ENCODE measurements around the gene ITGA11.

The ITGA11 gene

DNA sequence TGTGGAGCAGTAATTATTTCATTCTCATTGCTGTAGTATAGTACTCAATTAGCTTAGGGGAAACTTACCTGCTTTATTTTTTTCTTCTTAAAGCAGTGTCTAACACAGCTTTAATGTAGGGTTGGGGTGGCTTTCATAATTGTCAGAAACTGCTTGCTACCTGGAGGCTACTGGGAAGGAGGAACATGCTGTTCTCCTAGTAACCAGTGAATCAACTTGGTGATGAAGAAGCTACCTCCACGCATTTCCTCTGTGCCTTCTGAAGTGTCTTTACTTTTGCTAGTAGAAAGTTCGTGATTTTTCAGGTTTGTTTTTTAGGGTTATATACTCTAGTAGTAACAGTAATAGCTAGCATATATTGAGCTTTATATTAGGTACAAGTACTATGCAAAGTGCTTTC lies 142.9 kb downstream of the ITGA11 start:
- H3K27ac ChIP-seq (ENCODE audit: low read depth, low read length, poor library complexity, severe bottlenecking), result no peak overlapping the region
- H2AFZ ChIP-seq (ENCODE audit: low read length), result no peak overlapping the region
- no peaks in the 10 kb centered on the region for H3F3A ChIP-seq (ENCODE audit: insufficient read depth, low read length)
- H3K36me3 ChIP-seq (ENCODE audit: insufficient read depth, low read length), result peaks cover 58% of the 10 kb centered on the region
- no peak overlapping the region for H3K9ac ChIP-seq (ENCODE audit: low read length)
- no peaks in the 10 kb centered on the region for H3K9me3 ChIP-seq (ENCODE audit: low read length)
- no peaks in the 10 kb centered on the region for H4K20me1 ChIP-seq (ENCODE audit: insufficient read depth, low read length)
- no peaks in the 10 kb centered on the region for H3K4me1 ChIP-seq (ENCODE audit: insufficient read depth, low read length, severe bottlenecking)
- TF ChIP-seq, protein P1, sequence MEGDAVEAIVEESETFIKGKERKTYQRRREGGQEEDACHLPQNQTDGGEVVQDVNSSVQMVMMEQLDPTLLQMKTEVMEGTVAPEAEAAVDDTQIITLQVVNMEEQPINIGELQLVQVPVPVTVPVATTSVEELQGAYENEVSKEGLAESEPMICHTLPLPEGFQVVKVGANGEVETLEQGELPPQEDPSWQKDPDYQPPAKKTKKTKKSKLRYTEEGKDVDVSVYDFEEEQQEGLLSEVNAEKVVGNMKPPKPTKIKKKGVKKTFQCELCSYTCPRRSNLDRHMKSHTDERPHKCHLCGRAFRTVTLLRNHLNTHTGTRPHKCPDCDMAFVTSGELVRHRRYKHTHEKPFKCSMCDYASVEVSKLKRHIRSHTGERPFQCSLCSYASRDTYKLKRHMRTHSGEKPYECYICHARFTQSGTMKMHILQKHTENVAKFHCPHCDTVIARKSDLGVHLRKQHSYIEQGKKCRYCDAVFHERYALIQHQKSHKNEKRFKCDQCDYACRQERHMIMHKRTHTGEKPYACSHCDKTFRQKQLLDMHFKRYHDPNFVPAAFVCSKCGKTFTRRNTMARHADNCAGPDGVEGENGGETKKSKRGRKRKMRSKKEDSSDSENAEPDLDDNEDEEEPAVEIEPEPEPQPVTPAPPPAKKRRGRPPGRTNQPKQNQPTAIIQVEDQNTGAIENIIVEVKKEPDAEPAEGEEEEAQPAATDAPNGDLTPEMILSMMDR (IDR thresholded peaks at IDR 0.05; ENCODE audit: low read length), result no peak
- no peak for TF ChIP-seq EZH2 (IDR thresholded peaks at IDR 0.05; ENCODE audit: borderline replicate concordance, low read length)
- H3K4me2 ChIP-seq (ENCODE audit: low read length), result no peak overlapping the region
- no peaks in the 10 kb centered on the region for H3K27me3 ChIP-seq (ENCODE audit: insufficient read depth, low read length)
- H3K79me2 ChIP-seq (ENCODE audit: insufficient read depth, low read length), result peaks cover 62% of the 10 kb centered on the region
- no peak overlapping the region for H3K4me3 ChIP-seq (ENCODE audit: low read depth, low read length, poor library complexity, severe bottlenecking)
- H3K9me2 ChIP-seq (ENCODE audit: low read depth, low read length), result no peaks in the 10 kb centered on the region

DNA sequence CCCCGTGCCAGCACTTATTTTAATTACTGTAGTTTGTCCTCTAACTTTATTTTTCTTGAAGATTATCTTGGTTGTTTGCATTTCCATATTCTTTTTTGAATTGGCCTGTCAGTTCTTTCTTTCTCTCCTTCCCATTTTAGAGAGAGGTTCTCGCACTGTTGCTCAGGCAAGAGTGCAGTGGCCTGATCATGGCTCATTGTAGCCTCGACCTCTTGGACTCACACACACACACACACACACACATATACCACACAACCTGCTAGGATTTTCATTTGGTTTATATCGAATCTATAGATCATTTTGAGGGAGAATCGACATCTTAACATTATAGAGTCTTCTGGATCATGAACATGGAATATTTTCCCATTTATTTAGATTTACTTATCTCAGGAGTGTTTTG lies 145.7 kb downstream of the ITGA11 start:
- Histone ChIP-seq H3K27ac (ENCODE audit: low read depth, low read length, poor library complexity, severe bottlenecking) (no peak overlapping the region), H3K27me3 (ENCODE audit: insufficient read depth, low read length) (no peaks in the 10 kb centered on the region), H3K36me3 (ENCODE audit: insufficient read depth, low read length) (peaks cover 50% of the 10 kb centered on the region), H3K4me2 (ENCODE audit: low read length) (no peak overlapping the region), H3F3A (ENCODE audit: insufficient read depth, low read length) (no peaks in the 10 kb centered on the region), H3K9me3 (ENCODE audit: low read length) (no peaks in the 10 kb centered on the region), H3K79me2 (ENCODE audit: insufficient read depth, low read length) (peaks cover 82% of the 10 kb centered on the region), H2AFZ (ENCODE audit: low read length) (no peak overlapping the region), H3K4me3 (ENCODE audit: low read depth, low read length, poor library complexity, severe bottlenecking) (no peak overlapping the region), H3K9me2 (ENCODE audit: low read depth, low read length) (no peaks in the 10 kb centered on the region), H3K4me1 (ENCODE audit: insufficient read depth, low read length, severe bottlenecking) (peaks cover 11% of the 10 kb centered on the region), H4K20me1 (ENCODE audit: insufficient read depth, low read length) (no peaks in the 10 kb centered on the region), H3K9ac (ENCODE audit: low read length) (no peak overlapping the region)
- TF ChIP-seq, protein P1 (IDR thresholded peaks at IDR 0.05; ENCODE audit: low read length), result no peak
- no peak for TF ChIP-seq EZH2 (IDR thresholded peaks at IDR 0.05; ENCODE audit: borderline replicate concordance, low read length)

DNA sequence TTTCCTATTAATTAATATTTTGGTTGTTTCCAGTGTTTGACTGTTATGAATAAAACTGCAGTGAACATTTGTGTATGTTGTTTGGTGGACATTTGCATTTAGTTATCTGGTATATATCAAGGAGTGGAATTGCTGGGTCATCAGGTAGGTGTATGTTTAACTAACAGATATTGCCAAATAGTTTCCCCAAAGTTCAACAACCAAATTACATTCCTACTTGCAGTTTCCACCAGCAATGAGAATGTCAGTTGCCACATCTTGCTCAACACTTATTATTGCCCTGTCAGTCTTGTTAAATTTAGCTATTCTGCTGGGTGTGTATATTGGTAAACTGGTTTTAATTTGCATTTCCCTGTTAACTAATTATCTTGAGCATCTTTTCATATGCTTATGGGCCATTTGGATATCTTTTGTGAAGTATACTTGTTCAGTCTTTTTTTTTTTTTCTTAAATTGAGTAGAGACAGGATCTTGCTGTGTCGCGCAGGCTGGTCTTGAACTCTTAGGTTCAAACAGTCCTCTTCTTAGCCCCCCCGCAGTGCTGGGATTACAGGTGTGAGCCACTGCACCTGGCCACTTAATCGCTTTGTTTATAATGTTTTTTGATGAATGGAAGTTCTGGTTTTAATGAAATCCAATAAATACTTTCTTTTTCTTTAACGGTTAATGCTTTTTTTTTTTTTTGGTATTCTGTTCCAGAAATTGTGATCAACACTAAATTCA lies 146.5 kb downstream of the ITGA11 start:
- Histone ChIP-seq H4K20me1 (ENCODE audit: insufficient read depth, low read length) (no peaks in the 10 kb centered on the region), H3K9me2 (ENCODE audit: low read depth, low read length) (no peaks in the 10 kb centered on the region), H3K4me1 (ENCODE audit: insufficient read depth, low read length, severe bottlenecking) (peaks cover 19% of the 10 kb centered on the region), H3K27me3 (ENCODE audit: insufficient read depth, low read length) (no peaks in the 10 kb centered on the region), H3K9ac (ENCODE audit: low read length) (no peak overlapping the region), H3F3A (ENCODE audit: insufficient read depth, low read length) (no peaks in the 10 kb centered on the region), H3K4me3 (ENCODE audit: low read depth, low read length, poor library complexity, severe bottlenecking) (no peak overlapping the region), H3K36me3 (ENCODE audit: insufficient read depth, low read length) (peaks cover 42% of the 10 kb centered on the region), H2AFZ (ENCODE audit: low read length) (no peak overlapping the region), H3K9me3 (ENCODE audit: low read length) (no peaks in the 10 kb centered on the region), H3K4me2 (ENCODE audit: low read length) (no peak overlapping the region), H3K27ac (ENCODE audit: low read depth, low read length, poor library complexity, severe bottlenecking) (no peak overlapping the region), H3K79me2 (ENCODE audit: insufficient read depth, low read length) (peaks cover 85% of the 10 kb centered on the region)
- TF ChIP-seq, protein P1 (IDR thresholded peaks at IDR 0.05; ENCODE audit: low read length), result no peak
- TF ChIP-seq EZH2 (IDR thresholded peaks at IDR 0.05; ENCODE audit: borderline replicate concordance, low read length), result no peak

All from OCI-LY1 (cell line).